ENCODE measurements around the gene METTL25.

Gene METTL25

DNA sequence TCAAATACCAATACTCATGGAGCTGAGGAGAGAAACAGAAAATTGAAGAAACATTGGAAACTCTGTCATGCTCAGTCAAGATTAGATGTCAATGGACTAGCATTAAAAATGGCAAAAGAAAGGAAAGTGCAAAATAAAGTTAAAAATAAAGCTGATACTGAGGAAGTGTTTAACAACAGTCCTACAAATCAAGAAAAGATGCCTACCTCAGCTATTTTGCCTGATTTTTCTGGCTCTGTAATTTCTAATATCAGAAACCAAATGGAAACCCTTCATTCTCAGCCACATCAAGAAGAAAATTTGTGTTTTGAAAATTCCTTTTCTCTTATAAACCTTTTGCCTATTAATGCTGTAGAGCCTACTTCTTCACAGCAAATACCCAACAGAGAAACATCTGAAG is 40.5 kb downstream of the METTL25 start:
- no peak overlapping the region for H2AFZ ChIP-seq (ENCODE audit: low read depth, low read length, severe bottlenecking)
- H3K4me3 ChIP-seq (ENCODE audit: insufficient read depth, low read length, poor library complexity, severe bottlenecking): no peak overlapping the region
- no peaks in the 10 kb centered on the region for H3K27me3 ChIP-seq (ENCODE audit: low read length)
- no peak overlapping the region for H3K9ac ChIP-seq (ENCODE audit: low read length)
- H3K9me2 ChIP-seq (replicated peaks; ENCODE audit: insufficient read depth, low read length): no peaks in the 10 kb centered on the region
- peaks cover 8% of the 10 kb centered on the region; the same call in 1 of the 2 replicates for H3K36me3 ChIP-seq (ENCODE audit: low read length)
- H3K79me2 ChIP-seq (ENCODE audit: insufficient read depth, low read length): no peaks in the 10 kb centered on the region
- TF ChIP-seq, protein P1, sequence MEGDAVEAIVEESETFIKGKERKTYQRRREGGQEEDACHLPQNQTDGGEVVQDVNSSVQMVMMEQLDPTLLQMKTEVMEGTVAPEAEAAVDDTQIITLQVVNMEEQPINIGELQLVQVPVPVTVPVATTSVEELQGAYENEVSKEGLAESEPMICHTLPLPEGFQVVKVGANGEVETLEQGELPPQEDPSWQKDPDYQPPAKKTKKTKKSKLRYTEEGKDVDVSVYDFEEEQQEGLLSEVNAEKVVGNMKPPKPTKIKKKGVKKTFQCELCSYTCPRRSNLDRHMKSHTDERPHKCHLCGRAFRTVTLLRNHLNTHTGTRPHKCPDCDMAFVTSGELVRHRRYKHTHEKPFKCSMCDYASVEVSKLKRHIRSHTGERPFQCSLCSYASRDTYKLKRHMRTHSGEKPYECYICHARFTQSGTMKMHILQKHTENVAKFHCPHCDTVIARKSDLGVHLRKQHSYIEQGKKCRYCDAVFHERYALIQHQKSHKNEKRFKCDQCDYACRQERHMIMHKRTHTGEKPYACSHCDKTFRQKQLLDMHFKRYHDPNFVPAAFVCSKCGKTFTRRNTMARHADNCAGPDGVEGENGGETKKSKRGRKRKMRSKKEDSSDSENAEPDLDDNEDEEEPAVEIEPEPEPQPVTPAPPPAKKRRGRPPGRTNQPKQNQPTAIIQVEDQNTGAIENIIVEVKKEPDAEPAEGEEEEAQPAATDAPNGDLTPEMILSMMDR (IDR thresholded peaks at IDR 0.05; ENCODE audit: insufficient read depth, low read length, poor library complexity, severe bottlenecking): no peak
- no peak for TF ChIP-seq EZH2phosphoT487 (conservative IDR thresholded peaks at IDR 0.05; ENCODE audit: low read length)
- no peaks in the 10 kb centered on the region for H3K9me3 ChIP-seq (ENCODE audit: insufficient read depth, low read length)
- no peaks in the 10 kb centered on the region; the same call in 1 of the 2 replicates for H3F3A ChIP-seq (ENCODE audit: insufficient read depth)
- H3K27ac ChIP-seq (ENCODE audit: low read depth, low read length): no peak overlapping the region
- no peaks in the 10 kb centered on the region for H4K20me1 ChIP-seq (ENCODE audit: low read depth, low read length)
- H3K4me2 ChIP-seq (ENCODE audit: low read depth, low read length, poor library complexity, severe bottlenecking): no peak overlapping the region

DNA sequence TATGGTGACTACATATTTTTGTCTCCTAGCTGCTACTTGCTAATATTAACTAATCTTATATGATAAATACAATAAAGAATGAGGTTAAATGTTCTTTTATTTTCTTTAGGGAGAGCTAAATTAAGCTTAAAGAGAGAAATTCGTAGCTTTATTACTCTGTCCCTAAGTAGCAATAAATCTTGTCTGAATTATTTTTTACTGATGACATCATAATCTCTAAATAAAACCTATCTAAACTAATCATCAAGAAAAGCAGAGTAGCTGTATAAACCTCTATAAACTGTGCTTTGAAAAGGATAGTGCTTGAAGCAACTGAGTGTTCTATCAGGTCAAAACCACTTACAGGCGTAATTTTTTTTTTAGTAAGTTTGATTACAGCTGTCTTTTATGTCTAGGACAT is 42.5 kb downstream of the METTL25 start:
- H3K27ac ChIP-seq (ENCODE audit: low read depth, low read length): no peak overlapping the region
- no peak overlapping the region for H3K4me2 ChIP-seq (ENCODE audit: low read depth, low read length, poor library complexity, severe bottlenecking)
- H3K27me3 ChIP-seq (ENCODE audit: low read length): no peaks in the 10 kb centered on the region
- no peaks in the 10 kb centered on the region for H3K9me2 ChIP-seq (replicated peaks; ENCODE audit: insufficient read depth, low read length)
- H4K20me1 ChIP-seq (ENCODE audit: low read depth, low read length): no peaks in the 10 kb centered on the region
- no peak overlapping the region for H3K4me3 ChIP-seq (ENCODE audit: insufficient read depth, low read length, poor library complexity, severe bottlenecking)
- TF ChIP-seq EZH2phosphoT487 (conservative IDR thresholded peaks at IDR 0.05; ENCODE audit: low read length): no peak
- TF ChIP-seq, protein P1 (IDR thresholded peaks at IDR 0.05; ENCODE audit: insufficient read depth, low read length, poor library complexity, severe bottlenecking): no peak
- H3F3A ChIP-seq (ENCODE audit: insufficient read depth): no peaks in the 10 kb centered on the region; the same call in 1 of the 2 replicates
- H3K9me3 ChIP-seq (ENCODE audit: insufficient read depth, low read length): no peaks in the 10 kb centered on the region
- no peaks in the 10 kb centered on the region for H3K79me2 ChIP-seq (ENCODE audit: insufficient read depth, low read length)
- no peak overlapping the region for H2AFZ ChIP-seq (ENCODE audit: low read depth, low read length, severe bottlenecking)
- peaks cover 8% of the 10 kb centered on the region; the same call in 1 of the 2 replicates for H3K36me3 ChIP-seq (ENCODE audit: low read length)
- no peak overlapping the region for H3K9ac ChIP-seq (ENCODE audit: low read length)

DNA sequence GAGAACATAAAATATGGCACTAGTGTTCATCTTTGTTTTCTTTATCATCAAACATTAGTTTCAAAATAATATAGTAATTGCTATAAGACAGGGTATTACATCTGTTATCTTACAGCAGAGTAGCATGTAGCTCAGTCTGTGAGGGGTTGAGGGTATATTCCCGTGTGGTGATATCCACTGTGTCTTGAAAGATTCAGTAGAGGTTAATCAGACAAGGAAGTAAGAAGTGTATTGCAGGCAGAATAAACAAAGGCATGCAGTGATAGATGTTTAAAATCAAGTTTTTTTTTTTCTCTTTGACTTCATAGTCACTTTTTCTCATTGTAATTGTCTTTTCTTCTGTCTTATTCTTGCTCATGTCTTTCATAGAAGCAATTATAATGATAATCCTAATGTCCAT is 48.3 kb downstream of the METTL25 start:
- no peaks in the 10 kb centered on the region for H3K9me2 ChIP-seq (replicated peaks; ENCODE audit: insufficient read depth, low read length)
- TF ChIP-seq, protein P1 (IDR thresholded peaks at IDR 0.05; ENCODE audit: insufficient read depth, low read length, poor library complexity, severe bottlenecking): no peak
- TF ChIP-seq EZH2phosphoT487 (conservative IDR thresholded peaks at IDR 0.05; ENCODE audit: low read length): no peak
- no peak overlapping the region for H2AFZ ChIP-seq (ENCODE audit: low read depth, low read length, severe bottlenecking)
- H3K79me2 ChIP-seq (ENCODE audit: insufficient read depth, low read length): no peaks in the 10 kb centered on the region
- no peak overlapping the region for H3K4me2 ChIP-seq (ENCODE audit: low read depth, low read length, poor library complexity, severe bottlenecking)
- H3K36me3 ChIP-seq (ENCODE audit: low read length): no peaks in the 10 kb centered on the region
- H3F3A ChIP-seq (ENCODE audit: insufficient read depth): no peaks in the 10 kb centered on the region; the same call in 1 of the 2 replicates
- no peak overlapping the region for H3K27ac ChIP-seq (ENCODE audit: low read depth, low read length)
- no peaks in the 10 kb centered on the region for H4K20me1 ChIP-seq (ENCODE audit: low read depth, low read length)
- no peaks in the 10 kb centered on the region for H3K9me3 ChIP-seq (ENCODE audit: insufficient read depth, low read length)
- H3K4me3 ChIP-seq (ENCODE audit: insufficient read depth, low read length, poor library complexity, severe bottlenecking): no peak overlapping the region
- no peak overlapping the region for H3K9ac ChIP-seq (ENCODE audit: low read length)
- H3K27me3 ChIP-seq (ENCODE audit: low read length): no peaks in the 10 kb centered on the region
